ENCODE results near the gene ACVRL1. TPM values are rescaled to one million over a fixed set of nuclear protein-coding genes. Genes with fewer than 3 reads are reported as not detected.

The ACVRL1 gene
- total RNA-seq, 1 experiment from 2014 or later, result not detected

- Mint-ChIP-seq H3K27me3 (ENCODE audit: unreplicated experiment) (no peaks in the 10 kb centered on the region), H3K4me3 (ENCODE audit: low read depth, unreplicated experiment) (no peak overlapping the region), H3K27ac (ENCODE audit: unreplicated experiment) (peak overlapping the region; percentile 24), H3K9me3 (ENCODE audit: low read depth, unreplicated experiment) (no peaks in the 10 kb centered on the region), H3K4me1 (ENCODE audit: low read depth, unreplicated experiment) (peaks cover 69% of the 10 kb centered on the region), H3K36me3 (ENCODE audit: insufficient read depth, unreplicated experiment) (peaks cover 12% of the 10 kb centered on the region)
- BruUV-seq (replicated peaks), result no TSS peak
- intact Hi-C loops (cut with micrococcal nuclease; ENCODE audit: unreplicated experiment), result no loop called here
- CTCF ChIA-PET, result interaction anchor here (2.0 kb wide), 1 partner anchor 11 kb away, joined by 12 read pairs; no protein-coding TSS in a partner anchor
- DNase-seq, result no peak
- no peak for TF ChIP-seq CTCF (IDR thresholded peaks at IDR 0.05; ENCODE audit: unreplicated experiment)
Observed at GRCh38 chr12:51972849-51973273, 65.6 kb downstream of the ACVRL1 start.

Other genes starting within 250 kb of the ACVRL1 start
- gene FIGNL2, start 58.8 kb upstream of the ACVRL1 start, total RNA-seq (2022), result not detected in 2 replicates
- gene ANKRD33, start 19.4 kb upstream of the ACVRL1 start, total RNA-seq (2022), result not detected in 2 replicates
- 16.3 and 17.3 TPM in 2 replicates for gene ACVR1B, start 44.2 kb downstream of the ACVRL1 start, total RNA-seq (2022)
- gene TAMALIN, start 99.4 kb downstream of the ACVRL1 start, total RNA-seq (2022), result 0.34 TPM in 1 of 2 replicates, not detected in the other
- 18.0 and 18.9 TPM in 2 replicates for gene NR4A1, start 143.9 kb downstream of the ACVRL1 start, total RNA-seq (2022)
- gene ATG101, start 162.5 kb downstream of the ACVRL1 start, total RNA-seq (2022), result 32.8 and 35.0 TPM in 2 replicates
- not detected in 2 replicates for gene SMIM41, start 172.2 kb downstream of the ACVRL1 start, total RNA-seq (2022)

Measured in Calu3 (cell line).